H1 (cell line): ENCODE data around the gene HPN. TPM values are rescaled to one million over a fixed set of nuclear protein-coding genes. Genes with fewer than 3 reads are reported as not detected.

Experiments
- EP300 ChIP-seq, 2 experiments: IDR thresholded peaks; 1 replicate in 1 of 2; 2 replicates in 1 of 2; pipeline ENCODE4 v1.6.1; 2011 to 2012; ENCODE audit warnings: low read depth in 2 of 2, low read length in 2 of 2, mild to moderate bottlenecking in 2 of 2, borderline replicate concordance in 1 of 2, inconsistent platforms in 1 of 2, moderate library complexity in 1 of 2
- KDM4A ChIP-seq: IDR thresholded peaks from one replicate; pipeline ENCODE4 v1.7.1; 2012; ENCODE audit warnings: low read depth, mild to moderate bottlenecking, moderate library complexity, low read length, inconsistent platforms; ENCODE audit not compliant: severe bottlenecking
- RAD21 ChIP-seq, 2 experiments: IDR thresholded peaks in 1 of 2; conservative IDR thresholded peaks in 1 of 2; 2 replicates each; pipeline ENCODE4 v1.6.1; 2011; ENCODE audit warnings: low read depth in 2 of 2, low read length in 2 of 2, improper control_type of control experiment in 1 of 2, inconsistent platforms in 1 of 2, mild to moderate bottlenecking in 1 of 2, moderate library complexity in 1 of 2
- RFX5 ChIP-seq: IDR thresholded peaks from 2 replicates; pipeline ENCODE4 v1.6.1; 2011; ENCODE audit warnings: low read depth, low read length, improper control_type of control experiment, borderline replicate concordance
- RNF2 ChIP-seq: fragments of 200-900, 300-1000 bp; sonication (generic); IDR thresholded peaks from 2 replicates; pipeline ENCODE4 v1.7.1; 2016; ENCODE audit warnings: borderline replicate concordance, low read depth, mild to moderate bottlenecking, antibody characterized with exemption, low read length; ENCODE audit not compliant: poor library complexity, severe bottlenecking; ENCODE audit errors: missing control alignments
- TAF7 ChIP-seq: optimal IDR thresholded peaks from 2 replicates; pipeline ENCODE3; 2011; ENCODE audit warnings: low read depth, mild to moderate bottlenecking, inconsistent platforms, low read length, moderate library complexity, borderline replicate concordance
- polyA plus RNA-seq, 7 experiments: library from polyadenylated mRNA; depleted of rRNA in 3 of 7; stranded (reverse) in 5 of 7; unstranded in 2 of 7; fragments of >200 nt in 5 of 7; fragments of 200-250 nt in 2 of 7; gene quantifications; 1 replicate in 5 of 7; 2 replicates in 1 of 7; 4 replicates in 1 of 7; pipeline versions ENCODE4 v1.2.1 to v1.2.3, GENCODE V29; 2011 to 2013; ENCODE audit warnings: missing spikeins in 2 of 7, mixed read lengths in 2 of 7
- total RNA-seq: library from RNA; stranded (reverse); fragmentation: NEBNext Ultra II Directional; extraction: Animal tissue kit (Norgen Biotek cat#: 25700); gene quantifications from 2 replicates; pipeline ENCODE4 v1.2.1, GENCODE V29; 2021

Gene HPN
- total and polyA plus RNA-seq, 2 of the 8 experiments (the other 6 are each of a cell fraction or from before 2014, with no cell fraction given) = 14.7 to 33.7 TPM

DNA sequence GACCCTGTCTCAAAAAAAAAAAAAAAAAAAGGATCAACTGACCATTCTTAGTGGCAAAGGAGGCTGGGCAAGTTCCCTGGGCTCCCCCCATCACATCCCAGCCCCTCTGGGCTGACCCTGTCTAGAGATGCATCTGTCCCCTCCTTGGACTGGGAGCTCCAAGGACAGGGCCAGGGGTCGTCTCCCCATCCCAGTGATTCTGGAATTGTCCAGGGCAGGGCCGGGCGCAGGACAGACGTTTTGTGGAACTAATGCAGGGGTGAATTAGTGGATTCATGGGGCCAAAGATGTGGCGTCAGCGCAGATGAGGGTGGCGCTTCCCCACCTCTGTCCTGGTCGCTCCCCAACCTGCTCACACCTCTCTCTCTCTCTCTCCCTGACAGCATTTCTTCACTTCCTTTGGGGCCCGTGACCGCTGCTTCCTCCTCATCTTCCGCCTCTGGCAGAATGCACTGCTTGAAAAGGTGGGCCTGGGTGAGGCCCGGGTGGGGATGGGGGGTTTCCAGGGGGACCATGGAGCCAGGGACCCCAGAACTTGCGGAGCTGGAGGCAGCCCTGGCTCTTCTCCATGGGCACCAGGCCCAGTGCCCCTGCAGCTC, 30.3 kb upstream of the HPN start (continued):
- TF ChIP-seq KDM4A (no peak), EP300 (IDR thresholded peaks at IDR 0.05; ENCODE audit: borderline replicate concordance in 1 of 2, low read depth in 2 of 2, low read length in 2 of 2) (no peak), TAF7 (no peak), RAD21 (IDR thresholded peaks at IDR 0.05 in 1 of 2, conservative IDR thresholded peaks at IDR 0.05 in 1 of 2; ENCODE audit: low read depth in 2 of 2, low read length in 2 of 2) (no peak), RFX5 (no peak), RNF2 (no peak)
